Vagina (tissue), 2 donors: Measurements from ENCODE around the gene CLEC4E. TPM values are rescaled to one million over a fixed set of nuclear protein-coding genes. Genes with fewer than 3 reads are reported as not detected.

Experiments used
- DNase-seq, 2 donors: peaks; one replicate each; pipeline ENCODE4 v3.0.0-alpha.2; 2017; ENCODE audit errors: extremely low spot score in 2 of 2
- H3K27ac ChIP-seq: fragments of 200-600 bp; sonication (generic); one replicate; pipeline ENCODE4 v1.5.1; 2019
- H3K27me3 ChIP-seq: fragments of 200-600 bp; sonication (generic); one replicate; pipeline ENCODE4 v1.5.1; 2019
- H3K36me3 ChIP-seq, 2 donors: fragments of 200-600 bp; sonication (generic); one replicate each; pipeline ENCODE4 v1.5.1; 2017 to 2019
- H3K4me1 ChIP-seq: fragments of 200-600 bp; sonication (generic); one replicate; pipeline ENCODE4 v1.5.1; 2019
- H3K4me3 ChIP-seq, 2 donors: fragments of 200-600 bp; sonication (generic); 1 replicate in 1 of 2; 2 replicates in 1 of 2; pipeline ENCODE4 v1.5.1; 2016 to 2019
- H3K9me3 ChIP-seq: fragments of 200-600 bp; sonication (generic); one replicate; pipeline ENCODE4 v1.5.1; 2019
- POLR2A ChIP-seq, 2 donors: fragments of 450-650 bp; IDR thresholded peaks; one replicate each; pipeline ENCODE4 v1.6.1; 2017; ENCODE audit warnings: antibody characterized with exemption in 2 of 2, mild to moderate bottlenecking in 2 of 2, moderate library complexity in 2 of 2
- POLR2AphosphoS5 ChIP-seq, 2 donors: sonication (generic); formaldehyde crosslinking; IDR thresholded peaks; one replicate each; pipeline ENCODE4 v1.9.0; 2017; ENCODE audit warnings: antibody characterized with exemption in 2 of 2, mild to moderate bottlenecking in 2 of 2, low read depth in 1 of 2; ENCODE audit not compliant: insufficient read depth in 1 of 2
- intact Hi-C: fragments of 100-400 bp; cut with DNase I; formaldehyde crosslinking; loops from one replicate; pipeline ENCODE4 v1.15.1; 2023
- total RNA-seq: library from RNA; depleted of rRNA; stranded (reverse); fragments of >200 nt; gene quantifications from one replicate; pipeline ENCODE4 v1.2.3, GENCODE V29; 2016
- TF ChIP-seq, protein P1 (sequence below), 3 experiments: fragments of 450-650 bp in 2 of 3; fragments of 200-600 bp in 1 of 3; sonication (generic) in 1 of 3; IDR thresholded peaks; one replicate each; pipeline ENCODE4 v1.5.1; 2017 to 2019; ENCODE audit warnings: antibody characterized with exemption in 3 of 3, mild to moderate bottlenecking in 2 of 3, moderate library complexity in 2 of 3

Gene CLEC4E
- total RNA-seq, 1 donor from 2014 or later, result not detected

DNA sequence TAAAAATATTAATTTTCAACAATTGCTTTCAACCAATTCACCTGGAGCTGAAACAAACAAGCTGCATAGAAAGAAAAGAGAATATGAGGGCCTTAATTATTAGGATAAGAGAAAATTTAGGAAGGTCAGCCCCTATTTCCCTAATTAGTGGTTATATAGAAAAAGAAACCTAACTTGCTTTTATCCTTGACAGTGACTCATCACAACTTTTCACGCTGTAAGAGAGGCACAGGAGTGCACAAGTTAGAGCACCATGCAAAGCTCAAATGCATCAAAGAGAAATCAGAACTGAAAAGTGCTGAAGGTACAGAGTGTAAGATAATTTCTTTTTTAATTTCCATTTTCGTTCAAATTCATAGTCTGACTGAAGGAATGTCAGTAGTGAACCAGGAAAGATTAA lies 22.7 kb downstream of the CLEC4E start:
- Histone ChIP-seq H3K27ac (no peak overlapping the region), H3K27me3 (no peaks in the 10 kb centered on the region), H3K36me3 (no peaks in the 10 kb centered on the region), H3K4me3 (no peak overlapping the region), H3K4me1 (no peaks in the 10 kb centered on the region), H3K9me3 (no peaks in the 10 kb centered on the region)
- no peak for TF ChIP-seq POLR2A (IDR thresholded peaks at IDR 0.05)
- TF ChIP-seq, protein P1, sequence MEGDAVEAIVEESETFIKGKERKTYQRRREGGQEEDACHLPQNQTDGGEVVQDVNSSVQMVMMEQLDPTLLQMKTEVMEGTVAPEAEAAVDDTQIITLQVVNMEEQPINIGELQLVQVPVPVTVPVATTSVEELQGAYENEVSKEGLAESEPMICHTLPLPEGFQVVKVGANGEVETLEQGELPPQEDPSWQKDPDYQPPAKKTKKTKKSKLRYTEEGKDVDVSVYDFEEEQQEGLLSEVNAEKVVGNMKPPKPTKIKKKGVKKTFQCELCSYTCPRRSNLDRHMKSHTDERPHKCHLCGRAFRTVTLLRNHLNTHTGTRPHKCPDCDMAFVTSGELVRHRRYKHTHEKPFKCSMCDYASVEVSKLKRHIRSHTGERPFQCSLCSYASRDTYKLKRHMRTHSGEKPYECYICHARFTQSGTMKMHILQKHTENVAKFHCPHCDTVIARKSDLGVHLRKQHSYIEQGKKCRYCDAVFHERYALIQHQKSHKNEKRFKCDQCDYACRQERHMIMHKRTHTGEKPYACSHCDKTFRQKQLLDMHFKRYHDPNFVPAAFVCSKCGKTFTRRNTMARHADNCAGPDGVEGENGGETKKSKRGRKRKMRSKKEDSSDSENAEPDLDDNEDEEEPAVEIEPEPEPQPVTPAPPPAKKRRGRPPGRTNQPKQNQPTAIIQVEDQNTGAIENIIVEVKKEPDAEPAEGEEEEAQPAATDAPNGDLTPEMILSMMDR (IDR thresholded peaks at IDR 0.05), result no peak
- no peak for TF ChIP-seq POLR2AphosphoS5 (IDR thresholded peaks at IDR 0.05; ENCODE audit: insufficient read depth in 1 of 2, low read depth in 1 of 2)
- DNase-seq, result no peak
- intact Hi-C loops, result no loop called here

- Histone ChIP-seq H3K9me3 (no peaks in the 10 kb centered on the region), H3K27ac (no peak within 1 kb of the TSS), H3K4me1 (no peaks in the 10 kb centered on the region), H3K27me3 (no peaks in the 10 kb centered on the region), H3K36me3 (no peaks in the 10 kb centered on the region), H3K4me3 (no peak within 1 kb of the TSS)
- intact Hi-C loops, result no loop called here
- TF ChIP-seq, protein P1 (IDR thresholded peaks at IDR 0.05), result no peak
- TF ChIP-seq POLR2AphosphoS5 (IDR thresholded peaks at IDR 0.05; ENCODE audit: insufficient read depth in 1 of 2, low read depth in 1 of 2), result no peak
- no peak for DNase-seq
Observed at GRCh38 chr12:8513256-8513655, 27.4 kb downstream of the CLEC4E start, which contains the start of gene CLEC4D. TSS of gene CLEC4D (plus strand) at chr12:8513503. CDS start at chr12:8513733, 230 bp downstream.

- H3K4me3 ChIP-seq, result no peak overlapping the region
- H3K36me3 ChIP-seq, result no peaks in the 10 kb centered on the region
- DNase-seq, result no peak
- TF ChIP-seq, protein P1 (IDR thresholded peaks at IDR 0.05), result no peak
- H3K4me1 ChIP-seq, result no peaks in the 10 kb centered on the region
- H3K9me3 ChIP-seq, result no peaks in the 10 kb centered on the region
- H3K27me3 ChIP-seq, result no peaks in the 10 kb centered on the region
- intact Hi-C loops, result no loop called here
- no peak overlapping the region for H3K27ac ChIP-seq
Observed at GRCh38 chr12:8508910-8509841, 31.5 kb downstream of the CLEC4E start.

DNA sequence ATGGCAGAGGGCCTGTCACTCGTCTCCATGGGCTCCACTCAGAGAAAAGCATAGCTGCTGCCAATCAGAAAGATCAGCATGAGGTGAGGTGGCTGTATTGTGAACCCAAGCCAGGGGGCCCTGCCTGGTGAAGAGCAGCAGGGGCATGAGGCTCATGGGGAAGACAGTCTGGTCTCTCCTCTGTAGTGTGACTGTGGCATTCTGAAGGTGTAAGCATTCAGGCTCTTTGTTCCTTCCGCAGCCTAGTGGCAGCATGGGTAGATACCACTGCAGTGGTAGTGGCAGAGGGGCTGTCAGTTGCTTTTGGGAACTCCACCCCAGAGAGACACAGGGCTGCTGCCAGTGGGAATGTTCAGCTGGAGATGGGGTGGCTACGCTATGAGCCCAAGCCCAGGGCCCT lies 32.5 kb downstream of the CLEC4E start:
- intact Hi-C loops, result no loop called here
- Histone ChIP-seq H3K27ac (no peak overlapping the region), H3K4me1 (no peaks in the 10 kb centered on the region), H3K27me3 (no peaks in the 10 kb centered on the region), H3K36me3 (no peaks in the 10 kb centered on the region), H3K4me3 (no peak overlapping the region), H3K9me3 (no peaks in the 10 kb centered on the region)
- TF ChIP-seq, protein P1 (IDR thresholded peaks at IDR 0.05), result no peak
- no peak for TF ChIP-seq POLR2AphosphoS5 (IDR thresholded peaks at IDR 0.05; ENCODE audit: insufficient read depth in 1 of 2, low read depth in 1 of 2)
- TF ChIP-seq POLR2A (IDR thresholded peaks at IDR 0.05), result no peak
- no peak for DNase-seq

GRCh38 chr12:8507596-8507995 lies 33.1 kb downstream of the CLEC4E start:
- Histone ChIP-seq H3K36me3 (no peaks in the 10 kb centered on the region), H3K27me3 (no peaks in the 10 kb centered on the region), H3K4me3 (no peak overlapping the region), H3K27ac (no peak overlapping the region), H3K9me3 (no peaks in the 10 kb centered on the region), H3K4me1 (no peaks in the 10 kb centered on the region)
- TF ChIP-seq POLR2AphosphoS5 (IDR thresholded peaks at IDR 0.05; ENCODE audit: insufficient read depth in 1 of 2, low read depth in 1 of 2) (no peak), POLR2A (IDR thresholded peaks at IDR 0.05) (no peak)
- TF ChIP-seq, protein P1 (IDR thresholded peaks at IDR 0.05), result no peak
- intact Hi-C loops, result no loop called here
- no peak for DNase-seq
